Lung (tissue), 16 donors: ENCODE results near the gene NDUFC1. TPM values are rescaled to one million over a fixed set of nuclear protein-coding genes. Genes with fewer than 3 reads are reported as not detected.
A peak's percentile ranks its signal among the peaks of the same experiment; 100 is the strongest.

Source experiments
- ATAC-seq: fragments of 200-7000 bp; cut with Tn5 transposase; one replicate; pipeline ENCODE4 v1.9.1; 2020; ENCODE audit warnings: moderate number of reproducible peaks; ENCODE audit not compliant: insufficient read depth, low FRiP score
- DNase-seq, 3 donors: peaks; one replicate each; pipeline ENCODE4 v3.0.0-alpha.2; 2013 to 2017
- H3K27ac ChIP-seq, 2 donors: one replicate each; pipeline ENCODE4 v1.5.1; 2013; ENCODE audit warnings: mild to moderate bottlenecking in 2 of 2, moderate library complexity in 2 of 2, control low read depth in 1 of 2, inconsistent platforms in 1 of 2, low read depth in 1 of 2, low read length in 1 of 2
- H3K27me3 ChIP-seq, 3 donors: one replicate each; pipeline ENCODE4 v1.5.1; 2013; ENCODE audit warnings: low read length in 2 of 3; ENCODE audit not compliant: control insufficient read depth in 3 of 3, insufficient read depth in 3 of 3
- H3K36me3 ChIP-seq, 4 donors: one replicate each; pipeline ENCODE4 v1.5.1; 2013; ENCODE audit warnings: low read length in 4 of 4, mild to moderate bottlenecking in 1 of 4, moderate library complexity in 1 of 4; ENCODE audit not compliant: control insufficient read depth in 4 of 4, insufficient read depth in 4 of 4
- H3K4me1 ChIP-seq, 5 donors: one replicate each; pipeline ENCODE4 v1.5.1; 2013; ENCODE audit warnings: low read length in 5 of 5, mild to moderate bottlenecking in 2 of 5, moderate library complexity in 1 of 5; ENCODE audit not compliant: control insufficient read depth in 5 of 5, insufficient read depth in 5 of 5
- H3K4me3 ChIP-seq: one replicate; pipeline ENCODE4 v1.5.1; 2013; ENCODE audit warnings: mild to moderate bottlenecking, control low read depth, moderate library complexity
- H3K9ac ChIP-seq, 2 donors: one replicate each; pipeline ENCODE4 v1.5.1; 2013; ENCODE audit warnings: low read length in 2 of 2, control low read depth in 1 of 2; ENCODE audit not compliant: insufficient read depth in 1 of 2
- H3K9me3 ChIP-seq, 4 donors: one replicate each; pipeline ENCODE4 v1.5.1; 2013; ENCODE audit warnings: low read length in 3 of 4, mild to moderate bottlenecking in 1 of 4, moderate library complexity in 1 of 4; ENCODE audit not compliant: control insufficient read depth in 4 of 4, insufficient read depth in 3 of 4
- WGBS, 2 donors: extraction: QIAGEN DNeasy Blood & Tissue Kit; methylation state at CpG; one replicate each; pipeline ENCODE4 v1.1.7; 2013; 5-methylcytosine and 5-hydroxymethylcytosine counted together
- long read RNA-seq, 5 donors: transcript quantifications; one replicate each; lab custom pipeline, GENCODE V29; 2026
- polyA plus RNA-seq, 2 donors: library from polyadenylated mRNA; stranded (reverse); fragments of 200-250 nt; gene quantifications; one replicate each; pipeline ENCODE4 v1.2.1, GENCODE V29; 2013
- total RNA-seq, 2 donors: library from RNA; depleted of rRNA in 1 of 2; stranded (reverse); fragments of >200 nt in 1 of 2; gene quantifications; one replicate each; pipeline ENCODE4 v1.2.1, GENCODE V29; 2014 to 2021
- TF ChIP-seq, protein P1 (sequence below): IDR thresholded peaks from 2 replicates; pipeline ENCODE4 v1.5.1; 2012; ENCODE audit warnings: mild to moderate bottlenecking; ENCODE audit errors: control extremely low read depth, extremely low read depth
- donor health status: control.
- donor health status: control.
- donor health status: Bipolar disorder and iron deficiency.
- donor health status: healthy.
- donor health status: DM: yes; HTN: yes; CAD: no.

Gene NDUFC1
- total RNA-seq (10 to 100 TPM; 45.0 to 46.9 TPM), polyA plus RNA-seq (100 to 1,000 TPM in 1 of 2 donors, 10 to 100 TPM in 1; 57.2 to 122 TPM)
- long read RNA-seq, donor 1, partial matches to known transcripts, result 140 of 145 reads
- long read RNA-seq, donor 1, other reads (novel, unspliced or antisense), result 0 of 145 reads
- long read RNA-seq, donor 2, partial matches to known transcripts, result 57 of 59 reads
- long read RNA-seq, donor 2, other reads (novel, unspliced or antisense), result 0 of 59 reads
- long read RNA-seq, donor 3, partial matches to known transcripts, result 85 of 93 reads
- long read RNA-seq, donor 3, other reads (novel, unspliced or antisense), result 5 of 93 reads
- long read RNA-seq, donor 4, partial matches to known transcripts, result 65 of 73 reads
- long read RNA-seq, donor 4, other reads (novel, unspliced or antisense), result 0 of 73 reads
- long read RNA-seq, donor 5, transcript NDUFC1-210 (5 exons, 725 nt), result major isoform, 6 of 158 reads
- long read RNA-seq, donor 5, partial matches to known transcripts, result 149 of 158 reads
- long read RNA-seq, donor 5, other reads (novel, unspliced or antisense), result 0 of 158 reads

DNA sequence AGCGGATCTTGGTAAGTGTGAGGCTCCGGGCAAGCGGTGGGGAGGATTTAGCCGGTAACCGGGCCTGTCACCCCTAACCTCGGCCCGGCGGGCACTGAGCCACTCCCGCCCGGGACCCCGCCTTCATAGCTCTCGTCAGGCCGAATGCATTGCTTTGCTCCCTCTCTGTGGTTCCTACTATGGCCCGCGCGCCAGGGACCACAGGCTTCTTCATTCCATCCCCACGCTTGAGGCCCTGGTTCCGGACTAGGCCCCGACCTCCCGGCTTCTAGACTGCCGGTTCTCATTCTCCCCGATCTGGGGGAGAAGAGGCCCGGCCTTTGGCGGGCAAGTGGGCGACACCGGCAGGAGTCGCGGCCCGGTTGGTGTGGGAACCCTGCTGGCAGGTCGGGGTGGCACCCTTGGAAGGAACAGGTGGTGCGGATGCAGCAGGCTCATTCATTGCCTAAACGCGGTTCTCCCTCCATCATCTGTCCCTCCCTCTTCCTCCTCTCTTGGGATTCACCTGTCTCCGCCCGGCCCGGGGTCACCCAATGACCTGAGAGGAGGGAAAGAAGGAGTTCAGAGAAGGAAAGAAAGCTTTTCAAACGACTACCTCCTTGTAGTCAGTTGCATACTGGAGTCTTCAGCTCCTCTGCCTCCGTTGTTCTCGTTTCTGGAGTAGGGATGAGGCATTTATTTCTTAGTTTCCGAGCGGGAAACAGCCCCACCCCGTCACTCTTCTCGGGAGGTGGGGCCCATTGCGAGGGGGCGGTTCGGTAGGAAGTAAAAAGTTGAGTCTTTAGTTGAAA is at the start of gene NDUFC1:
Gene NDUFC1, minus strand, starts transcription at position 657 of the 791 bp plus-strand sequence. CDS start 6,679 bp downstream, outside the sequence.
- H3K4me3 ChIP-seq, result peak within 1 kb of the TSS; percentile 88
- H3K9ac ChIP-seq, result peak within 1 kb of the TSS; percentile 86 to 95
- peak; percentile 40 to 59 (median 57) for DNase-seq
- peaks cover 0 to 2% (median 0%) of the 10 kb centered on the region in 4 donors for H3K9me3 ChIP-seq
- TF ChIP-seq, protein P1, sequence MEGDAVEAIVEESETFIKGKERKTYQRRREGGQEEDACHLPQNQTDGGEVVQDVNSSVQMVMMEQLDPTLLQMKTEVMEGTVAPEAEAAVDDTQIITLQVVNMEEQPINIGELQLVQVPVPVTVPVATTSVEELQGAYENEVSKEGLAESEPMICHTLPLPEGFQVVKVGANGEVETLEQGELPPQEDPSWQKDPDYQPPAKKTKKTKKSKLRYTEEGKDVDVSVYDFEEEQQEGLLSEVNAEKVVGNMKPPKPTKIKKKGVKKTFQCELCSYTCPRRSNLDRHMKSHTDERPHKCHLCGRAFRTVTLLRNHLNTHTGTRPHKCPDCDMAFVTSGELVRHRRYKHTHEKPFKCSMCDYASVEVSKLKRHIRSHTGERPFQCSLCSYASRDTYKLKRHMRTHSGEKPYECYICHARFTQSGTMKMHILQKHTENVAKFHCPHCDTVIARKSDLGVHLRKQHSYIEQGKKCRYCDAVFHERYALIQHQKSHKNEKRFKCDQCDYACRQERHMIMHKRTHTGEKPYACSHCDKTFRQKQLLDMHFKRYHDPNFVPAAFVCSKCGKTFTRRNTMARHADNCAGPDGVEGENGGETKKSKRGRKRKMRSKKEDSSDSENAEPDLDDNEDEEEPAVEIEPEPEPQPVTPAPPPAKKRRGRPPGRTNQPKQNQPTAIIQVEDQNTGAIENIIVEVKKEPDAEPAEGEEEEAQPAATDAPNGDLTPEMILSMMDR, result no peak
- WGBS, 2 donors, result 0% methylated on average over 40 to 46 of the region's 46 CpGs
- H3K36me3 ChIP-seq, result peaks cover 0 to 16% (median 0%) of the 10 kb centered on the region in 4 donors
- peaks cover 0 to 30% (median 4%) of the 10 kb centered on the region in 5 donors for H3K4me1 ChIP-seq
- H3K27me3 ChIP-seq, result no peaks in the 10 kb centered on the region
- peak; percentile 36 for ATAC-seq
- H3K27ac ChIP-seq, result peak within 1 kb of the TSS; percentile 88 to 97

DNA sequence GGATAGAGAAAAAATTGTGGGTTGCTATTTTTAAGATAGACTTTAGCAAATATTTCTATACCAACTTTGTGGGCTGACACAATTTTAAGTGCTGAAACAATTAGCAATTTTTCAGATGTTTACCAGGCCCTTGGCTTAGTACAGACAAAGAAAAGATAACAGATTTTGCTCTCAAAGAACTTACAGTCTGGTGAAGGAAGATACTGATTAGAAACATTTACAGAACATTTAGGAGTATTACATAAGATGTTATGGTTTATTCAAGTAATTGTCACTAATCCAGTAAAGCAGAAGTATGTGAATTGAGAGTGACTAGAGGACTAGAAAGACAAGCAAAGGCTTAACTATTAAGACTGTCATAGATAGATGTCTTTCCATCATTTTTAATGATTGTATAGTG is 35.3 kb upstream of the NDUFC1 start:
- TF ChIP-seq, protein P1, result no peak

DNA sequence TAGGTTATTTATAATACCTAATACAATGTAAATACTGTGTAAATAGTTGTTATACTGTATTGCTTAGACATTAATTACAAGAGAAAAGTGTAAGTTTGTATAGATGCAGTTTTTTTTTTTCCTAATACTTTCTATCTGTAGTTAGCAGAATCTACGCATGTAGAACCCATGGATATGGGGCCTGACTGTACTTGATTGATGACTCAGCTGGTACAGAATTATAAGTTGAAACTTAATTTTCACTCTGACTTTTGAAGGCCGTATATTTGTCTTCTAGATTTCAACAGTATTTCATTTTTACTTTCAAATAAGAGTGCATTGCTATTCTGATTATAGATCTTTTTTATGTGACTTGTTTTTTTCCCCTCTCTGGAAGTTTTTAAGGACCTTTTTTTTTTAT is 30.8 kb upstream of the NDUFC1 start:
- ATAC-seq (no peak), DNase-seq (no peak)
- Histone ChIP-seq H3K27ac (no peak overlapping the region), H3K36me3 (peaks cover 0 to 11% (median 7%) of the 10 kb centered on the region in 4 donors), H3K27me3 (no peaks in the 10 kb centered on the region), H3K4me1 (no peaks in the 10 kb centered on the region), H3K9ac (no peak overlapping the region), H3K9me3 (no peaks in the 10 kb centered on the region), H3K4me3 (no peak overlapping the region)
- TF ChIP-seq, protein P1, result no peak
- 93 to 98% methylated on average over 2 of the region's 2 CpGs for WGBS, 2 donors

More for the DNA sequence above, 35.3 kb upstream of the NDUFC1 start:
- DNase-seq (no peak), ATAC-seq (no peak)
- H3K4me1 ChIP-seq, result no peaks in the 10 kb centered on the region
- H3K27me3 ChIP-seq, result no peaks in the 10 kb centered on the region
- no peak overlapping the region for H3K9ac ChIP-seq
- H3K36me3 ChIP-seq, result peaks cover 0 to 10% (median 8%) of the 10 kb centered on the region in 4 donors
- no peak overlapping the region for H3K27ac ChIP-seq
- no peaks in the 10 kb centered on the region for H3K9me3 ChIP-seq
- no peak overlapping the region for H3K4me3 ChIP-seq
